Ovary (tissue), 3 donors: Measurements from ENCODE around the gene EEF1AKMT3.

Source experiments
- CTCF ChIP-seq, 3 donors: fragments of 450-650 bp in 2 of 3; fragments of 200-600 bp in 1 of 3; IDR thresholded peaks; one replicate each; pipeline versions ENCODE4 v1.5.1 to v1.8.0; 2016 to 2022; ENCODE audit warnings: antibody characterized with exemption in 3 of 3, mild to moderate bottlenecking in 1 of 3
- POLR2A ChIP-seq: fragments of 450-650 bp; IDR thresholded peaks from one replicate; pipeline ENCODE4 v1.6.1; 2017; ENCODE audit warnings: antibody characterized with exemption, mild to moderate bottlenecking, moderate library complexity
- donor health status: DM: no; HTN: no; CAD: no.

GRCh38 chr12:57744777-57745484, 27.5 kb upstream of the EEF1AKMT3 start, which contains the start of gene TSPAN31:
- TF ChIP-seq CTCF (IDR thresholded peaks at IDR 0.05) (no peak), POLR2A (peak; percentile 74)
